ENCODE data around the gene NACA2. TPM values are rescaled to one million over a fixed set of nuclear protein-coding genes. Genes with fewer than 3 reads are reported as not detected.

Gene NACA2
- polyA plus RNA-seq, 2 of the 4 experiments (the other 2 are of a cell fraction): 0.34 to 0.40 TPM

DNA sequence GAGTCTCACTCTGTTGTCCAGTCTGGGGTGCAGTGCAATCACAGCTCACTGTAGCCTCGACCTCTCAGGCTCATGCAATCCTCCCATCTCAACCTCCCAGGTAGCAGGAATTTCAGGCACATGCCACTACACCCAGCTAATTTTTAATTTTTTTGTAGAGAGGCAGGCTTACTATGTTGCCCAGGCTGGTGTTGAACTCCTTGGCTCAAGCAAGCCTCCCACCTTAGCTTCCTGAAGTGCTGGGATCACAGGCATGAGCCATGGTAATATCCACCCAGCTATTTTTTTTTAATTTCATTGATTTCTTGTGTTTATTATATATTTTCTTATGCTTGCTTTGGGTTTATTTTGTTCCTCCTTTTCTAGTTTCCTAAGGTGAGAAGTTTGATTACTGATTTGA is 33.9 kb upstream of the NACA2 start:
- POLR2A ChIA-PET: no interaction called here
- no peak for TF ChIP-seq HEYL (CRISPR knock-in tag; IDR thresholded peaks at IDR 0.05)
- no peak for TF ChIP-seq HOXA7 (CRISPR knock-in tag; IDR thresholded peaks at IDR 0.05)
- no peak for TF ChIP-seq SMC3 (IDR thresholded peaks at IDR 0.05)
- Histone ChIP-seq H3K9me3 (peaks cover 24% of the 10 kb centered on the region), H3K4me1 (no peaks in the 10 kb centered on the region), H3K27ac (no peak overlapping the region), H3K4me2 (no peak overlapping the region), H3K4me3 (no peak overlapping the region)
- CTCF ChIA-PET: interaction anchor here (0.9 kb wide), 1 partner anchor 10 kb away, joined by 4 read pairs; no protein-coding TSS in a partner anchor
- no peak for DNase-seq (ENCODE audit: low read depth in 1 of 2, low spot score in 1 of 2)
- 0% methylated on average over 1 of the region's 1 CpG for WGBS (ENCODE audit: missing lambda C conversion rate)
- ATAC-seq: no peak
- FAIRE-seq: no peak

DNA sequence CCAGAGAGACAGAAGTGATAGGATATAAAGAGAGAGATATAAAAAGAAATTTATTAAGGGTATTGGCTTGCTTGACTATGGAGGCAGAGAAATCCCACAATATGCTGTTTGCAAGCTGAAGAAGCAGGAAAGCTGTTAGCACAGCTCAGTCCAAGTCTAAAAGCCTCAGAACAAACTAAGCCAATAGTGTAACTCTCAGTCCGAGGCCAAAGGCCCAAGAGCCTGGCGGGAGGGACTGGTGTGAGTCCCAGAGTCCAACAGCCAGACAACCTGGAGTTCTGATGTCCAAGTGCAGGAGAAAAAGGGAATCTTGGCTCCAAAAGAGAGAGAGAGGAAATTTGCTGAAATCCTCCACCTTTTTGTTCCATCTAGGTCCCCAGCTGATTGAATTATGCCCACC is 30.3 kb upstream of the NACA2 start:
- FAIRE-seq (no peak), DNase-seq (ENCODE audit: low read depth in 1 of 2, low spot score in 1 of 2) (no peak), ATAC-seq (no peak)
- Histone ChIP-seq H3K9me3 (peaks cover 50% of the 10 kb centered on the region), H3K27ac (no peak overlapping the region), H3K4me1 (no peaks in the 10 kb centered on the region), H3K4me3 (no peak overlapping the region), H3K4me2 (no peak overlapping the region)
- whole genome bisulfite sequencing (ENCODE audit: missing lambda C conversion rate): 48% methylated on average over 2 of the region's 2 CpGs
- ChIA-PET POLR2A (no interaction called here), CTCF (interaction anchor here (1.2 kb wide), 1 partner anchor 14 kb away, joined by 3 read pairs; no protein-coding TSS in a partner anchor)
- TF ChIP-seq CTCF (IDR thresholded peaks at IDR 0.05) (no peak), RCOR1 (IDR thresholded peaks at IDR 0.05; ENCODE audit: low read depth, low read length) (no peak), E2F6 (IDR thresholded peaks at IDR 0.05; ENCODE audit: borderline replicate concordance, low read depth) (no peak), MYC (IDR thresholded peaks at IDR 0.05; ENCODE audit: borderline replicate concordance, low read length) (no peak), HOXA7 (CRISPR knock-in tag; IDR thresholded peaks at IDR 0.05) (no peak), RARB (CRISPR knock-in tag; IDR thresholded peaks at IDR 0.05) (no peak), EHMT2 (IDR thresholded peaks at IDR 0.05; ENCODE audit: low read depth) (no peak), NFE2L2 (conservative IDR thresholded peaks at IDR 0.05; ENCODE audit: low read length) (no peak), KDM1A (IDR thresholded peaks at IDR 0.05; ENCODE audit: low read depth) (no peak), RNF2 (IDR thresholded peaks at IDR 0.05; ENCODE audit: borderline replicate concordance, low read depth) (no peak), SREBF2 (IDR thresholded peaks at IDR 0.05) (no peak), PHF8 (IDR thresholded peaks at IDR 0.05; ENCODE audit: borderline replicate concordance, low read depth) (no peak), HEYL (CRISPR knock-in tag; IDR thresholded peaks at IDR 0.05) (no peak), ZNF302 (CRISPR knock-in tag; IDR thresholded peaks at IDR 0.05) (no peak), GATA3 (IDR thresholded peaks at IDR 0.05; ENCODE audit: borderline replicate concordance) (no peak), HES2 (IDR thresholded peaks at IDR 0.05) (no peak)
- TF ChIP-seq, protein P1, sequence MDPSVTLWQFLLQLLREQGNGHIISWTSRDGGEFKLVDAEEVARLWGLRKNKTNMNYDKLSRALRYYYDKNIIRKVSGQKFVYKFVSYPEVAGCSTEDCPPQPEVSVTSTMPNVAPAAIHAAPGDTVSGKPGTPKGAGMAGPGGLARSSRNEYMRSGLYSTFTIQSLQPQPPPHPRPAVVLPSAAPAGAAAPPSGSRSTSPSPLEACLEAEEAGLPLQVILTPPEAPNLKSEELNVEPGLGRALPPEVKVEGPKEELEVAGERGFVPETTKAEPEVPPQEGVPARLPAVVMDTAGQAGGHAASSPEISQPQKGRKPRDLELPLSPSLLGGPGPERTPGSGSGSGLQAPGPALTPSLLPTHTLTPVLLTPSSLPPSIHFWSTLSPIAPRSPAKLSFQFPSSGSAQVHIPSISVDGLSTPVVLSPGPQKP (IDR thresholded peaks at IDR 0.05; ENCODE audit: low read depth, low read length): no peak

DNA sequence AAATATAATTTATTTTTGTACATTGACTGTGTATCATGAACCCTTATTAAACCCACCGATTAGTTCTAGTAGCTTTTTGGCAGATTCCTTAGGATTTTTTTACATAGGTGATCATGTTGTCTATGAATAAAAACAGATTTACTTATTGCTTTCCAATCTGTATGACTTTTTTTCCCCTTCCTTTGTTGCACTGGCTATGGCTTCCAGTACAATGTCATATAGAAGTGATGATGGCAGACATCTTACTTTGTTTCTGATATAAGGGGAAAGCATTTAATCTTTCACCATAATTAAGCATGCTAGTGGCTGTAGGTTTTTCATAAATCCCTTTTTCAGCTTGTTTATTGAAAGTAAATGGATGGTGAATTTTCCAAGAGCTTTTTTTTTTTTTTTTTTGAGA is 28.9 kb upstream of the NACA2 start:
- 45% methylated on average over 1 of the region's 1 CpG for WGBS (ENCODE audit: missing lambda C conversion rate)
- Histone ChIP-seq H3K9me3 (peaks cover 50% of the 10 kb centered on the region), H3K4me2 (no peak overlapping the region), H3K4me1 (no peaks in the 10 kb centered on the region), H3K27ac (no peak overlapping the region), H3K4me3 (no peak overlapping the region)
- DNase-seq (ENCODE audit: low read depth in 1 of 2, low spot score in 1 of 2): no peak
- POLR2A ChIA-PET: no interaction called here
- no peak for FAIRE-seq
- no peak for ATAC-seq
- CTCF ChIA-PET: no interaction called here
- TF ChIP-seq FOXS1 (CRISPR knock-in tag; IDR thresholded peaks at IDR 0.05): no peak
- TF ChIP-seq NFE2L2 (conservative IDR thresholded peaks at IDR 0.05; ENCODE audit: low read length): no peak
- TF ChIP-seq EHF (CRISPR knock-in tag; IDR thresholded peaks at IDR 0.05): no peak
- TF ChIP-seq ZNF302 (CRISPR knock-in tag; IDR thresholded peaks at IDR 0.05): no peak
- no peak for TF ChIP-seq RAD21 (conservative IDR thresholded peaks at IDR 0.05 in 1 of 2, IDR thresholded peaks at IDR 0.05 in 1 of 2)
- TF ChIP-seq RARB (CRISPR knock-in tag; IDR thresholded peaks at IDR 0.05): no peak
- TF ChIP-seq BHLHE40 (IDR thresholded peaks at IDR 0.05; ENCODE audit: low read depth, low read length): no peak
- TF ChIP-seq FOSL2 (IDR thresholded peaks at IDR 0.05): no peak
- TF ChIP-seq FOSL2 (CRISPR knock-in tag; IDR thresholded peaks at IDR 0.05): no peak
- TF ChIP-seq HOXB5 (CRISPR knock-in tag; IDR thresholded peaks at IDR 0.05): no peak
- TF ChIP-seq, protein P2, sequence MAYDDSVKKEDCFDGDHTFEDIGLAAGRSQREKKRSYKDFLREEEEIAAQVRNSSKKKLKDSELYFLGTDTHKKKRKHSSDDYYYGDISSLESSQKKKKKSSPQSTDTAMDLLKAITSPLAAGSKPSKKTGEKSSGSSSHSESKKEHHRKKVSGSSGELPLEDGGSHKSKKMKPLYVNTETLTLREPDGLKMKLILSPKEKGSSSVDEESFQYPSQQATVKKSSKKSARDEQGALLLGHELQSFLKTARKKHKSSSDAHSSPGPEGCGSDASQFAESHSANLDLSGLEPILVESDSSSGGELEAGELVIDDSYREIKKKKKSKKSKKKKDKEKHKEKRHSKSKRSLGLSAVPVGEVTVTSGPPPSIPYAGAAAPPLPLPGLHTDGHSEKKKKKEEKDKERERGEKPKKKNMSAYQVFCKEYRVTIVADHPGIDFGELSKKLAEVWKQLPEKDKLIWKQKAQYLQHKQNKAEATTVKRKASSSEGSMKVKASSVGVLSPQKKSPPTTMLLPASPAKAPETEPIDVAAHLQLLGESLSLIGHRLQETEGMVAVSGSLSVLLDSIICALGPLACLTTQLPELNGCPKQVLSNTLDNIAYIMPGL (CRISPR knock-in tag; IDR thresholded peaks at IDR 0.05; ENCODE audit: borderline replicate concordance): no peak
- TF ChIP-seq BCL3 (IDR thresholded peaks at IDR 0.05): no peak
- TF ChIP-seq TFCP2L1 (CRISPR knock-in tag; IDR thresholded peaks at IDR 0.05): no peak
